HG03378 (cell line): Measurements from ENCODE around the gene CHST9.
"Not testable (repeated sequence)": the region's sequence is repeated elsewhere in the genome, so short reads cannot be mapped to it uniquely, and the experiment has no call there.

ENCODE experiments used
- ATAC-seq: cut with Tn5 transposase; IDR thresholded peaks from one replicate; pipeline ENCODE4 v1.9.1; 2021; ENCODE audit warnings: mild to moderate bottlenecking, moderate library complexity; ENCODE audit not compliant: unreplicated experiment

The CHST9 gene

DNA sequence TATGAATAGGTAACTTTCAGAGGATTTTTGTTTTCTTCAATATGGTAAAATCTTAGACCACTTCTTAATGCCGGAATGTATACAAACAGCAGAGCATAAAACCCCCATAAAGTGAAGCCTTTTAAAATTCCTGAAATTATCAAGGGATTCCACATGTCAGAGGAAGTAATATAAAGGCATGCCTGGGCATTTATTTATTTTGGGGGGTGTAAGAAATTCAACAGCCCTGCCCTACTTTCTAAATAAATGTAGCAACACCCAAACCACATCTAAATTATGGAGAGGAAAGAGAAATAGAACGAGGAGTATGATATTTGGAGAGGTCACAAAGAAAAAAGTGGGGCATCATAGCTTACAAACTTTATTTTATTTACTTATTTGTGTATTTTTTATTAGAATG lies 9.9 kb downstream of the CHST9 start:
- no peak for ATAC-seq

DNA sequence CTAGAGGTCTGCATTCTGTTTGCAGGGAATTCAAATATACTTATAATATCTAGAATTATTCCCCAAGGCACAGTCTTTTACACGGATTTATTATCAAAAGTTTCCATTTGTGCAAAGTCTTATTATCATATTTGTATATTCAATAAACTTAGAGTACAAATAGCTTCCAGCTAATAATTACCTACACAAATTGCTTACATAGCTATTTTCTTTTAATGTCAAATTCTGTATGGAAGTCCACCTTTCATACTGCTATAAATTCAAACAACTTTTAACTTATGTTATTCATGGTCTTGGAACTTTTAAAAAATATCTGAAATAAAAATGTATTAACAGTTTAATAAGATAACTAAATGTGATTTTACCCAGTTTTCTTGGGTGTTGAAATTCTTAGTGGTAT lies 13.1 kb downstream of the CHST9 start:
- ATAC-seq = no peak

DNA sequence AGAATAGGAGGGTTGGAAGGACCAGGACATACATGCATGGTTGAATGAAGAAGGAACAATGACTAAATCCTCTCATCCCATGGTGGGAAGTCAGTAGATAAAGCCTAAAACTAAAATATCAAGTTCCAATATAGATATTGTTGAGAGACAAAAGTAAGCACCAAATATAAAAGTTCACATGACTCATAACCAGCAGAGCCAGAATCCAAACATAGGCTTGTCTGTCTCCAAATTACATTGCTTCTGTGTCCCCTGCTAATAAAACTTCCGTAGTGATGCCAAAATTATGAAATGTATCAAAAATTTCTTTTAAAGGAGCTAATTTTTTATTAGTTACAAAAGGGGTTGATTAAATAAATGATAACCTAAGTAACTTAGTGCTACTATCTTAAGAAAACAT lies 19.7 kb downstream of the CHST9 start:
- ATAC-seq = no peak

DNA sequence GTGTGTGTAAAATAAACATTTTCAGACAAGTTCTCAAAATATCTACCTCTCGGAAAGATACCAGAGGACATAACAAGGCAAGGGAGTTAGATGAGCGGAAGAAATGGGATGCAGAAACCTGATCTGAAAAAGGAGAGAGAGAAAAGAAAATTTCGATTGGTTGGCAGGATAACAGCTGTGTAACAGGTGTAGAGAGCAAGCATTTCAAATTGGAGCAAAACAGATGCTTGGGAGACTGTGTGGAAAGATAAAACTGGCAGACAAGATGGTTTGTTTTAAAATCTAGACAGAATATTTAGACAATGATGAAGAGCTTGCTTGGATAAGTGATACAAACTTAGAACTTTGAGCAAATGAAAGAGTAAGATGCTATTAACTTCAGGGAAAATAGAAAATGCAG lies 20.2 kb downstream of the CHST9 start:
- ATAC-seq = no peak

GRCh38 chr18:27163197-27163716 lies 21.9 kb downstream of the CHST9 start:
- ATAC-seq = not testable (repeated sequence)

- ATAC-seq = not testable (repeated sequence)
Measured at GRCh38 chr18:27149240-27149639, 35.9 kb downstream of the CHST9 start.

- ATAC-seq = no peak
Measured at GRCh38 chr18:27144672-27145071, 40.4 kb downstream of the CHST9 start.

DNA sequence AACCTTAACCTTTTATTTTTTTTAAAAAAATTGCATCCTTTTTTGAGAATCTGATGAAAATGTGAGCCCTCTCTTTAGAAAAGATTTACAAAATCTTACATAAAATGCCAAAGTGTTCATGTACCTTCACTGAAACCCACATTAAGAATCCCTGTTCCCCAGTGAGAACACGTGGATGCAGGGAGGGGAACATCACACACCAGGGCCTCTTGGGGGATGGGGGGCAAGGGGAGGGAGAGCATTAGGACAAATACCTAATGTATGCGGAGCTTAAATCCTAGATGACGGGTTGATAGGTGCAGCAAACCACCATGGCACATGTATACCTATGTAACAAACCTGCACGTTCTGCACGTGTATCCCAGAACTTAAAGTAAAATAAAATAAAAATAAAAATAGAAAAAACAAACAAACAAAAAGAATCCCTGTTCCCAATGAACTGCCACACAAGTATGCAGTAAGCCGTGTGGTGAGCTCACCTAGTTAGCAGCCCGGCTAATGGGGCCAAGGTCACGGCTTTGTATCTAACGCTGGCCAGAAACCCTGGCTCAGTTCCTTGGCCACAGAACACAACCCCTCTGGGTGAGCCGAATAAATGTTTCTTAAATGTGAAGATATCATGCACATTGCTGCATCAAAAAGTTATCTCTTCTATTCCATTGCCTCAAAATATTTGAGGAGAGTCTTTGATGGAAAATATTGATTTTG lies 41.4 kb downstream of the CHST9 start:
- ATAC-seq = no peak

GRCh38 chr18:27142891-27143290 lies 42.2 kb downstream of the CHST9 start:
- no peak for ATAC-seq

DNA sequence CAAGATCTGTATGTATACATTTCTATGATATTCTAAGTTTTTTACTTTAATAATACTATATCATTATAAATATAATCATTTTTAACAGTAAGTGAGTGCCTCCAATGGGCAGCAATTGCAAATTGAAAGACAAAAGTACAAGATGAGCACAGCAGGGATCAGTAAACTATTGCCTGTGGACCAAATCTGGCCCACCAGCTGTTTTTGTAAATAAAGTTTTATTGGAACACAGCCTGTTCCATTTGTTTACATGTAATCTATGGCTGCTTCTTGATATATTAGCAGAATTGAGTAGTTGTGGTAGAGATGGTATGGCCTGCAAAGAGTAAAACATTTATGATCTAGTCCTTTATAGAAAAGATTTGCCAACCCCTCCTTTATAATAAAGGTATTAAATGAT lies 43.2 kb downstream of the CHST9 start:
- no peak for ATAC-seq

DNA sequence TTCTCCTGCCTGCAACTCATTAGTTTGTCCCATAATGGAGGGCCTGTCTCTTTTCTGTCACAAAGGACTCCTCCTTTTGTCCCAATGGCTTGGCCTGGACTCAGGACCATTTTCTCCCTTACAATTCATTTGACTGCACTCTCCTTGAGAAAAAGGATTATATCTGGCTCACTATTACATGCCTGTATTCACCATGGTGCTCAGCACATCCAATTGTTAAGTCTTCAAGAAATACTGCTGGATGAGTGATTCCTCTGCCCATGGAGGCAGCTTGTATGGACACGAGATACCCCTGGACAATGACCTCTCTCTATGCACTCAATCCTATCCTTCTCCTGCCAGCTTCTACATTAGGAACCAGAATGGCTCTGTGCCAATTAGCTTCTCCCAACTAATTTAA lies 47.0 kb downstream of the CHST9 start:
- ATAC-seq = no peak

- ATAC-seq = no peak
Measured at GRCh38 chr18:27136208-27136535, 48.9 kb downstream of the CHST9 start.

DNA sequence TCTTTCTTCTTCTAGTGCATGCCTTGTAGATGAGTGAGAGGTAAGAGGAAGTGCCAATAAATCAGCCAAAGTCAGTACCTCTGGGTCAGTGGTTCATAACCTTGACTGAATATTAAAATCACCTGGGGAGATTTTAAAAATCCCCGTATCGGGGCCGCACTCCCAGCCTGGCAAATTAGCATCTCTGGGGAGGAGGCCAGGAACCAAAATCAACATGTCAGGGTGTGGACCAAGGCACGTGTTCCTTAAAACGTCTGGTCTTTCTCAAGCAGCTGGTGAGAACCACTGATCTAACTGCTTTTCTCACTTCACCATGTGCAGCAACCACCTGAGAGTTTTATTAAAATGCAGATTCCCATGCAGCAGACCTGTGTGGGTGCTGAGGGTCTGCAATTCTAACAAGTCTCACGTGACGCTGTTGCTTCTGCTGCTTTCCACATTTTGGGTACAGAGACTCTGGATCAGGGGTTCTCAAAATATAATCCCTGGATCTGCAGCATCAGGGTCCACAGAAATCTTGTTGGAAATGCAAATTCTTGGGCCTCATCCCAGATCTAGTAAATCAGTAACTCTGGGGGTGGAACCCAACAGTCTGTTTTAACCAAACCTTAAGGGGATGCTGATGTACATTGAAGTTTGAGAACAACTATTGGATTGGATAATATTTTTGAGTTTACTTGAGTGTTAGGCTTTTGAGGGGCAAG lies 49.5 kb downstream of the CHST9 start:
- no peak for ATAC-seq

DNA sequence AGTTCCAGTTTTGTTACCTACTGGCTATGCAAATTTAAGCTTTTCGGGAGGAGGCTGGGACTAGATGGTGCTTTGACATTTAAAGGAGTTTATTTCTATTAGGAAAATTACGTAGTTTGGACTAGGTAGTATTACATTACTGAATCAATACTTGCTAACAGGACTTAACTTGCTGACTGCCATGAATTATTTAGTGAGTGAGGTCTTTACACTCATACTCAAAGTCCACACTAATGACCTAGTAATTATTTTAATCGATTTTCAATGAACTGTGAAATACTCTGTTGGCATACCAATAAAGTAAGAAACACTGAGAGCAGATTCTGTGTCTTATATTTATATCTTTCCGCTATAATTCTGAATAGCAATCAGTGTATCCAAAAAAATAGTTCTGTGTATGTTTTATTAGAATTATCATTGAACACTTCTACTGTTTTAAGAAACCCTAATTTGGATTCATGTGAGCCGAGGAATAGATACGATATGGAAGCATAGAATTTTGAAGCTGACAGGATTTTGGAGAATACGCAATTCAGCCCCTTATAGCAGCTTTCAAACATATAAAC lies 55.0 kb downstream of the CHST9 start:
- ATAC-seq = no peak

GRCh38 chr18:27124196-27124595 lies 60.9 kb downstream of the CHST9 start:
- ATAC-seq = no peak

DNA sequence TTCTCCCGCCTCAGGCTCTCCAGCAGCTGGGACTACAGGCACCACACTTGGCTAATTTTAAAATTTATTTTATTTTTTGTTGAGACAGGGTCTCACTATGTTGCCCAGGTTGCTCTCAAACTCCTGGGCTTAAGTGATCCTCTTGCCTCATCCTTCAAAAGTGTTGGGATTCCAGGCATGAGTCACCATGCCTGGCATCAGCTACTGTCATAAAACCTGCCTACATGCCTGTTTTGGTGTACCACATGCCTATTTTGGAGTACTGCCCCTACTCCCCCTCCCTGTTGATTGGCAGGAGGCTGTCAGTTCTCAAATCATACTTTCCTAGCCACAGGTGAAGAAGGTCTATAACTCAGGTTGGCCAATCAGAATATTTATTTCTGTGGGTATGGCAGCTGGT lies 64.0 kb downstream of the CHST9 start:
- no peak for ATAC-seq

GRCh38 chr18:27120246-27120645 lies 64.9 kb downstream of the CHST9 start:
- no peak for ATAC-seq

GRCh38 chr18:27118973-27119372 lies 66.1 kb downstream of the CHST9 start:
- ATAC-seq = no peak

- no peak for ATAC-seq
Measured at GRCh38 chr18:27114842-27115241, 70.3 kb downstream of the CHST9 start.

DNA sequence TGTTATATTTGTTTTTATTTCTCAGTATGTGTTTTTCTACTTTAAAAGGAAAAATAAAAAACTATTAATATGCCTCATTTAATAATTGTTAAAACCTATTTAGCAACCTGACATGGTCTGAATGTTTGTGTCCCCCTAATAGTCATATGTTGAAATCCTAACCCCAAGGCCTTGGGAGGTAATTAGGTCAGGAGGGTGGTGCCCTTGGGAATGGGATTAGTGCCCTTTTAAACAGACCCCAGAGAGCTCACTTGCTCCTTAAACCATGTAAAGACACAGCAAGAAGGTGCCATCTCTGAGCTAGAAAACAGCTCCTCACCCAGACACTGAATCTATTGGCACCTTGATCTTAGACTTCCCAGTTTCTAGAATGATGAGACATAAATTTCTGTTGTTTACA lies 71.8 kb downstream of the CHST9 start:
- no peak for ATAC-seq

DNA sequence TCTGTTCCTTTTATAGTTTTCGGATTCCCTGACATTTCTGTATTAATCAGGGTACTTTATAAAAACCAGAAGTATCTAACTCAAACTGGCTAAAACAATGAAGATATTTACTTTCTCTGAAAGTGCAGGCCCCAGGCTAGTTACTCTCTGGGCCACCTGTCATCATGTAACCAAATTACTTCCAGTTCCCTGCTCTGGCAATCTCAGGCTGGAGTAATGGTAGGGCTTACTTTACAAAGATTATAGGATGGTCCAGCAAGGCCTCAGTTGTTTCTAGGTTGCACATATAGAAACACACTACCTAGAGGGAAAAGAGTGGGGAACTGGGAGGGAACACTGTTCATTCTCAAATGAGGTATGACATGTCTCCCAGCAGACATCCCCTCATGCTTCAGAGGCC lies 74.8 kb downstream of the CHST9 start:
- ATAC-seq = no peak

GRCh38 chr18:27109451-27109850 lies 75.7 kb downstream of the CHST9 start:
- no peak for ATAC-seq
